Hepatic stellate cell (primary cell): ENCODE data around the gene SYVN1.
A peak's percentile ranks its signal among the peaks of the same experiment; 100 is the strongest.

ENCODE experiments used
- DNase-seq: peaks from one replicate; pipeline ENCODE4 v3.0.0; 2011; ENCODE audit warnings: low spot score

The SYVN1 gene

DNA sequence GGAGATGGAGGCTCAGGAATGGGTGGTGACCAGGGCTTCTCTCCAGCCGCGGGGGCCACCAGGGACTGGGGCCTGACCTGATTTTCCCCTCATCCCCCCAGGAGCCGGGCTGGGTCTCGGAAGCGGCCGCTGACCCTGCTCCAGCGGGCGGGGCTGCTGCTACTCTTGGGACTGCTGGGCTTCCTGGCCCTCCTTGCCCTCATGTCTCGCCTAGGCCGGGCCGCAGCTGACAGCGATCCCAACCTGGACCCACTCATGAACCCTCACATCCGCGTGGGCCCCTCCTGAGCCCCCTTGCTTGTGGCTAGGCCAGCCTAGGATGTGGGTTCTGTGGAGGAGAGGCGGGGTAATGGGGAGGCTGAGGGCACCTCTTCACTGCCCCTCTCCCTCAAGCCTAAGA is 46.5 kb downstream of the SYVN1 start:
- DNase-seq = no peak

DNA sequence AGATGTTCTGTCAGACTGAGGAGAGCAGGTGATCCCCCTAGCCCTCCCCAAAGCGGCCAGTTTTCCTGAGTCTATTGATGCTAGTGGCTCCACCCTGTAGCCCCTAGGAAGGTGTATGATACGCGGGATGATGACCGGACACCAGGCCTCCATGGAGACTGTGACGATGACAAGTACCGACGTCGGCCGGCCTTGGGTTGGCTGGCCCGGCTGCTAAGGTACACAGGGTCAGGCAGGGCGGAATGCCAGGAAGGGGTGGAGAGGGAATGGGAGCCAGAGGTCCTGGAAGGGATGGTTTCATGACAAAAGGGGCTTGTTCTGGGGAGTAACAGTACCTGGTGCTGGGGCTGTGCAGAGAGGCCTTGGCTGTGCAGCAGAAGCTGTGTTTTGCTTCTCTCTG is 47.1 kb downstream of the SYVN1 start:
- DNase-seq = no peak

DNA sequence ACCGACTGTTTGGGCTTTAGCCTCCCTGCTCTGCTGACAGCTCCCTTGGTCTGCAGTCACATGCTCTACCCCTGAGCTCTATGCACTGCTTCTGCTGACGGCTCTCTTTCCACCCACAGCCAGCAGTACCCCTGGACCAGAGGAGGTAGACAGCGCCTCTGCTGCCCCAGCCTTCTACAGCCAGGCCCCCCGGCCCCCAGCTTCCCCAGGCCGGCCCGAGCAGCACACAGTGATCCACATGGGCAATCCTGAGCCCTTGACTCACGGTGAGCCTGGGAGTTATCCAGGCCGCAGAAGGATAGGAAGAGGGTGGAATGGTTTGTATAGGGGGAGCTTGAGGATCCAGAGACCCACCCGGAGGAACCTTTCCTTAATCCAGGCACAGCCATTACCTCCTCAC is 47.5 kb downstream of the SYVN1 start:
- no peak for DNase-seq

DNA sequence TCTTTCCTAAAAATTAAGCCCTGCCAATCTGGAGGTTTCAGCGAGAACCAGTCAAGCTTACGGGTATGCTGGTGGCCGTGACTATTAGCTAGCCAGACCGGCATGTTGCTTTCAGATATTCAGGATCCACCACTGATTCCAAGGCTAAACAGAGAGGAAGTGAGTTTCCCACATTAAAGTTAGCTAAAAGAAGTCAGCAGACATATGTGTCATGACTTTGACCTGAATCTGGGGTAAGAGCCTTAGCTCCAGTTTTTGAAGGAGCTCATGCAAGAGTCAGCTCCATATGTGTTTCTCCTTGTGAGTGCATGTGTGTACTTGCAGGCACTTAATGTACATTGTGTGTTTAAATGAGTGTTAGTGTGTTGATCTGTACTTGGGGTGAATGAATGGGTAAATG is 48.9 kb downstream of the SYVN1 start:
- no peak for DNase-seq

DNA sequence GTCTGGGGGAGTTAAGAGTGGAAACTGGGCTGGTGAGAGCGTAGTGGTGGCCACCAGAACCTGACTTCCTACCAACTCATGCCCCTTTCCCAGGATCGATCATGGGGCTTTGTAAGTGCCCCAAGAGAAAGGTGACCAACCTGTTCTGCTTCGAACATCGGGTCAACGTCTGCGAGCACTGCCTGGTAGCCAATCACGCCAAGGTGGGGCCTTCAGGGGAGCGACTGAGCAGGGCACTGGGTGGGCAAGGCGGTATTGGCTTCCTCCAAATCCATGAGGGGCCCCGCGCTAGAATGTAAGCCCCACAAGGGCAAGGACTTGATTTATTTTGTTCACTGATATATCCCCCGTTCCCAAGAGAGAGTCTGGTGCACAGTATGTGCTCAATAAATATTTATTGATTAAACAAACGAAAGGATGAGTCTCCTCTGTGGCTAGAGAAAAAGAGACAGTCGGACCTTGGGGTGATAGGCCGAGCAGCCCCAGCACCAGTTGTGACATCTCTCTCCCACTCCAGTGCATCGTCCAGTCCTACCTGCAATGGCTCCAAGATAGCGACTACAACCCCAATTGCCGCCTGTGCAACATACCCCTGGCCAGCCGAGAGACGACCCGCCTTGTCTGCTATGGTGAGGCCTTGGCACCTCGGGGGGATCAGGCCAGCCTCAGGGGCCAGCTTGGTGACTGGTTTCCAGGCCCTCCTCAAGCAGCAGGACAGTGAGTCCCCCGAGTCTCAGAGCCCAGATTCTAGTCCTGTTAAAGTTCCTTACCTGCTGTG is 49.5 kb downstream of the SYVN1 start:
- DNase-seq = no peak

DNA sequence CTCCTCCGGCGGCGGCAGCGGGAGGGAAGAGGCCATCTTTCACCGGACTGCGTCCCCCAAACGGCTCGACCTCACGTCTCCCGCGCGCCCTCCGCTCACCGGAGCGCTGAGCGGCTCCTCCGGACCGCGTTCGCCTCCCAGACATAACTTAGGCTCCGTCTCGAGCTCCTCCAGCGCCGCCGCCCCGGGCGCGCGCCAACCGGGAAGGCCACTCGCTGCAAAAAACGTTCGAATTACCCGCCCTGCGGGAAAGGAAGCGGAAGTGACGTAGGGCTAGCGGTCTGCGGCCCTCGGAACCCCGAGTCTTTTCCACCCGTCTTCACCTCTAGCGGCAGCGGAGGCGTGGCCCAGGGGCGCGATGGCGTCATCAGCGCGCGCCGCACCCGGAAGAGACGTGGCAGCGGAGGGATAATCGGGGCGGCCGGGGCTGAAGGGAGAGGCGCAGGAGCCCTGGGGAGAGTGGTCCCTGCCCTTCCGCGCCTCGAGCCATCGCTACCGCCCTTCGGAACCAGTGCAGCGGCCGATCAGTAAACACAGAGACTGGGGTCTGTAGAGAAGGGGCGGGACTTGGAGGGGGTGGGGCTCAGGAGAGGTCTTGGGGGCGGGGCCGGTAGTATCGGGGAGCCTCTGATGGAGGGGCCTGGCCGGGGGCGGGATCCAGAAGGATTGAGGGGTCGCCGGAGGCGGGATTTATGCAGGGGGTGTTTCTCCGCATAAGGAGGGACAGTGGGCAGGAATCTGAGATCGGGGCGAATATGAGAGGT is 50.3 kb downstream of the SYVN1 start, which contains the start of the genes CDCA5 and ZFPL1:
CDCA5 (minus strand) TSS at position 207 of the 764 bp plus-strand sequence; CDS start at position 145, 62 bp downstream.
ZFPL1 (plus strand) TSS at position 389 of the 764 bp plus-strand sequence. CDS start 477 bp downstream, outside the sequence.
- peak; percentile 99 for DNase-seq

DNA sequence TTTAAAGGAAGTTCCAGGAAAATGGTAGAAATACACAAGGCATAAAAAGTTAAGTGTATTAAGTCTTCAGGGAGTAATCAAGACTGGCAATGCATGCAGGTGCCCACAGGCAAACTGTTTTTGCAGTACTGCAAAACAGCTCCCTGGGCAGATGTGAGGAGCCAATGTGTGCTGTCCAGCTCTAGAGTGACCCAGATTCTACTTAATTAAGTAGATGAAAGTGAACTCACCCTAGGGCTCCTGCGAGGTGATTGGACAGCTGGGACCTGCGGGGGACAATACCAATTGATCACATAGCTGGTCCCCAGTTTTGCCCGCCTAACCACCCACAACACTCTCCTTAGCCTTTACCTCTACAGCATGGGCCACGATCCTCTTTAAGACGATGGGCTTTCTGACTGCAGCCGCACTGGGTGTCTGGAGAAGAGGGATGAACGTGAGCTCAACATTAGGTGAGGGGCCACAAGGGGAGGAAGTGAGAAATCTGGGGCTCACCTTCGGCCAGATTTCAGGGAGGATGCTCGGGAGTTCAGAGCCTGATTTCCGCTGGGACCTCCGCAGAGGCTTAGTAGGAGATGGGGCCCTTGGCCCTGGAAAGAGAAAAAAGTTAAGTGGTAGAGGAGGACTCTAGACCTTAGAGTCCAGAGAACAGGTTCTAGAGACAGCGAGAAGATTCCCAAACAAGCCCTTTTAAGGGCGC is 51.0 kb downstream of the SYVN1 start:
- DNase-seq = no peak

DNA sequence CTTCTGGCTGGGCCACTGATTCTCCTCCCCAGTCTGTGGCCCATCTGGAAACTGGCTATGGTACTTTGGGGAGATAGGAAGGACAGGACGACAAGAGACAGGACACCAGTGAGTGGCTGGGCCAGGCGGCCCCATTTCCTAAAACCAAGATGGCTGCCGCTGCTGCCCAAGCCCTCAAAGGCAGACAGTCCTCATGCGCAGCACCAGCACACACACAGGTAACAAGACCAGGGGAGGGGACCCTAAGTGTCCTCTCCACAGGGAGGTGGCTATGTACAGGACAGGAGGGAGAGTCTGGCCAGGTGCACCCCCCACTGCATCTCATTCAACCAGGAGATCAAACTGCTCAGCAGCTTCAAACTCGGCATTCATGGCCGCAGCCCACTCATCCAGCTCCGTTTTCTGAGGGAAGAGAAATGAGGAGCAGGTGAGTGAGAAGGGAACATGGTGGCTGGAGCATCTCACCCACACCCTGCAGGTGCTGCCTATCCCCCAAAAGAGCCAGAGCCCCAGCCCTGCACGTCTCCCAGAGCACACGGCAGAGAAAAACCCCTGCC is 55.5 kb downstream of the SYVN1 start:
- DNase-seq = no peak

DNA sequence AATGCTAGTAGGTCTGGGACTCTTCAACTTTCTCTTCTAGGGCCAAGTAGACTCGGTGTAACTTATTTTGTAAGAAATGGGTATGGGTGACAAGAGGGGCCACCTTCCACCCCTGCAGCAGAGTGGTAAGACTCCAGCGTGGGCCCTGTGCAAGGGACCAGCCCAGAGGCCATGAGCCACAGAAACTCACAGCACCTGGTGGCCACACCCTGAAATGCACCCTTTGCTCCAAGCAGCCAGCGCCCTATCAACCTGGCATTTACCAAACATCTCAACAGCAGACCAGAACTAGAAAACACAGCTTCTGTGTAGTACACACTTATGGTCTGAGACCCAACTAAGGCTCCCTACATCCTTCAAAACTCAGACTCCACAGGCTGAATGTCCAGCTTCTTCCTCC is 56.2 kb downstream of the SYVN1 start:
- DNase-seq = peak; percentile 63

DNA sequence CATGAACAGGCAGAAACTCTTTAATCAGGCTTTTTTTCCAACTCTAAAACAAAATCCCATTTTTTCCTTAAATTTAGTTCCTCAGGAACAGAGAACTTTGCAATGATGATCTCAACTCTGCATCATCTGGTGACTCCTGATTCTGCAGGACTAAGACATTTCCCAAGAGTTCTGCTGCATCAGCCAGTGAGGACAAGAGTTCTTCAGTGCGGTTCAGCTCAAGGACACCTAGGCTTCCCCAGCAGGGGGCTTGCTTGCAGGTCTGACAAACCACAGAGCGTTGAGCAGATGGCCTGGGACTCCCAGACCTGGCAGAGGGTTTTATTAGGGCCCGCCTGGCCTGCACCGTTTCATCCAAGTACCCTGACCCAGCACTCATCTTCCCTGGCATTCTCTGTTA is 56.9 kb downstream of the SYVN1 start:
- DNase-seq = no peak
